ENCODE measurements around the gene ARMS2.

Gene ARMS2

GRCh38 chr10:122495406-122496340, 41.2 kb downstream of the ARMS2 start:
- DNase-seq, result no peak

GRCh38 chr10:122497241-122497640, 42.8 kb downstream of the ARMS2 start:
- no peak for DNase-seq

- DNase-seq, result no peak
Observed at GRCh38 chr10:122498521-122498920, 44.1 kb downstream of the ARMS2 start.

- DNase-seq, result no peak
Observed at GRCh38 chr10:122499012-122499411, 44.6 kb downstream of the ARMS2 start.

- DNase-seq, result no peak
Observed at GRCh38 chr10:122499491-122499941, 45.1 kb downstream of the ARMS2 start.

GRCh38 chr10:122500194-122500593, 45.7 kb downstream of the ARMS2 start:
- no peak for DNase-seq

GRCh38 chr10:122500726-122501125, 46.3 kb downstream of the ARMS2 start:
- no peak for DNase-seq

- DNase-seq, result no peak
Observed at GRCh38 chr10:122503012-122503411, 48.6 kb downstream of the ARMS2 start.

- no peak for DNase-seq
Observed at GRCh38 chr10:122503886-122504609, 49.6 kb downstream of the ARMS2 start.

- DNase-seq, result no peak
Observed at GRCh38 chr10:122504610-122504950, 50.1 kb downstream of the ARMS2 start.

GRCh38 chr10:122505011-122505410, 50.6 kb downstream of the ARMS2 start:
- DNase-seq, result no peak

- no peak for DNase-seq
Observed at GRCh38 chr10:122505885-122506645, 51.6 kb downstream of the ARMS2 start.

All from T-helper 9 cell (primary cell).